Measurements from ENCODE around the gene ZNF785. TPM values are rescaled to one million over a fixed set of nuclear protein-coding genes. Genes with fewer than 3 reads are reported as not detected.

Gene ZNF785
- total and polyA plus RNA-seq, 2 of the 13 experiments (the other 11 are each of a cell fraction or from before 2014, with no cell fraction given), result 0.01 TPM; not detected in 1

- TF ChIP-seq GMEB1 (CRISPR knock-in tag; IDR thresholded peaks at IDR 0.05; ENCODE audit: borderline replicate concordance) (no peak), MED13 (CRISPR knock-in tag; IDR thresholded peaks at IDR 0.05) (no peak)
Observed at GRCh38 chr16:30562021-30562420, 23.5 kb downstream of the ZNF785 start (continued).

- Histone ChIP-seq H3K27ac (ENCODE audit: extremely low read length, insufficient read depth, low read length) (no peak overlapping the region), H3K4me1 (ENCODE audit: insufficient read depth, low read length) (peaks cover 34% of the 10 kb centered on the region), H3K4me3 (replicated peaks in 1 of 3; ENCODE audit: insufficient read depth in 1 of 3, low read depth in 2 of 3, low read length in 3 of 3) (no peak overlapping the region), H3K9ac (ENCODE audit: insufficient read depth, low read depth, low read length) (no peak overlapping the region), H3K4me2 (ENCODE audit: low read depth, low read length) (no peak overlapping the region), H3K79me2 (ENCODE audit: insufficient read depth, low read length) (peaks cover 16% of the 10 kb centered on the region), H3K27me3 (ENCODE audit: control insufficient read depth in 1 of 2, insufficient read depth in 2 of 2, low read length in 2 of 2) (no peaks in the 10 kb centered on the region), H3K36me3 (replicated peaks in 1 of 2; ENCODE audit: control insufficient read depth in 1 of 2, insufficient read depth in 2 of 2, low read length in 2 of 2) (peaks cover 0 to under 1% of the 10 kb centered on the region in 2 experiments; a peak in 1 of 5 replicates), H4K20me1 (ENCODE audit: insufficient read depth, low read length) (no peaks in the 10 kb centered on the region), H2AFZ (ENCODE audit: low read length) (no peak overlapping the region), H3K9me3 (ENCODE audit: low read length) (no peaks in the 10 kb centered on the region)
- no peak for DNase-seq (ENCODE audit: low spot score)
- ChIA-PET CTCF (ENCODE audit: low intra/inter-chr PET ratio, low total read pairs) (no interaction called here), POLR2A (no interaction called here)
- in situ Hi-C loops (cut with HindIII; ENCODE audit: extremely low pct_ligation_motif_present, low pct_unique_long_range_greater_than_20kb) (no loop called here), intact Hi-C loops (cut with micrococcal nuclease; ENCODE audit: unreplicated experiment) (no loop called here)
- no peak for ATAC-seq
- BruUV-seq (replicated peaks), result no TSS peak
- FAIRE-seq, result no peak
- WGBS (ENCODE audit: low lambda C conversion rate), result 88% methylated on average over 46 of the region's 46 CpGs
- TF ChIP-seq RFX1 (IDR thresholded peaks at IDR 0.05), result no peak
- peak; percentile 26 for TF ChIP-seq HNRNPLL (IDR thresholded peaks at IDR 0.05; ENCODE audit: low read depth, low read length, poor library complexity, severe bottlenecking)
- no peak for TF ChIP-seq ZNF354B (CRISPR knock-in tag; IDR thresholded peaks at IDR 0.05)
- no peak for TF ChIP-seq CREM (IDR thresholded peaks at IDR 0.05)
- no peak for TF ChIP-seq CREM (CRISPR knock-in tag; IDR thresholded peaks at IDR 0.05)
Observed at GRCh38 chr16:30561089-30561816, 24.2 kb downstream of the ZNF785 start.
